H1 (cell line): Measurements from ENCODE around the gene EED. TPM values are rescaled to one million over a fixed set of nuclear protein-coding genes. Genes with fewer than 3 reads are reported as not detected.

ENCODE experiments used
- CHD7 ChIP-seq: fragments of 300-600 bp; sonication (generic); IDR thresholded peaks from 2 replicates; pipeline ENCODE4 v1.7.1; 2012; ENCODE audit warnings: low read length, moderate library complexity, mild to moderate bottlenecking, inconsistent platforms; ENCODE audit not compliant: insufficient replicate concordance
- EZH2 ChIP-seq: fragments of 200-600 bp; sonication (generic); IDR thresholded peaks from 2 replicates; pipeline ENCODE4 v1.7.1; 2012; ENCODE audit warnings: low read depth, mild to moderate bottlenecking, moderate library complexity, low read length, inconsistent platforms; ENCODE audit not compliant: severe bottlenecking
- HDAC6 ChIP-seq: IDR thresholded peaks from one replicate; pipeline ENCODE4 v1.7.1; 2012; ENCODE audit warnings: low read depth, mild to moderate bottlenecking, inconsistent platforms, low read length, moderate library complexity
- JUND ChIP-seq: IDR thresholded peaks from 2 replicates; pipeline ENCODE4 v1.6.1; 2011; ENCODE audit warnings: mild to moderate bottlenecking, improper control_type of control experiment, low read length
- POLR2A ChIP-seq, 2 experiments: IDR thresholded peaks; 1 replicate in 1 of 2; 2 replicates in 1 of 2; pipeline ENCODE4 v1.6.1; 2011; ENCODE audit warnings: low read depth in 2 of 2, low read length in 2 of 2, mild to moderate bottlenecking in 2 of 2; ENCODE audit errors: control extremely low read depth in 1 of 2
- RXRA ChIP-seq: IDR thresholded peaks from 2 replicates; pipeline ENCODE4 v1.6.1; 2011; ENCODE audit warnings: low read depth, mild to moderate bottlenecking, low read length, moderate library complexity; ENCODE audit not compliant: insufficient read depth
- SIN3A ChIP-seq, 2 experiments: IDR thresholded peaks in 1 of 2; conservative IDR thresholded peaks in 1 of 2; 2 replicates each; pipeline ENCODE4 v1.6.1; 2011 to 2012; ENCODE audit warnings: low read length in 2 of 2, improper control_type of control experiment in 1 of 2, low read depth in 1 of 2, mild to moderate bottlenecking in 1 of 2
- TEAD4 ChIP-seq: IDR thresholded peaks from 2 replicates; pipeline ENCODE4 v1.6.1; 2012; ENCODE audit warnings: low read depth, low read length, inconsistent platforms, mixed read lengths
- YY1 ChIP-seq: IDR thresholded peaks from 2 replicates; pipeline ENCODE4 v1.6.1; 2011; ENCODE audit warnings: low read depth, mild to moderate bottlenecking, low read length
- polyA plus RNA-seq, 7 experiments: library from polyadenylated mRNA; depleted of rRNA in 3 of 7; stranded (reverse) in 5 of 7; unstranded in 2 of 7; fragments of >200 nt in 5 of 7; fragments of 200-250 nt in 2 of 7; gene quantifications; 1 replicate in 5 of 7; 2 replicates in 1 of 7; 4 replicates in 1 of 7; pipeline versions ENCODE4 v1.2.1 to v1.2.3, GENCODE V29; 2011 to 2013; ENCODE audit warnings: missing spikeins in 2 of 7, mixed read lengths in 2 of 7
- total RNA-seq: library from RNA; stranded (reverse); fragmentation: NEBNext Ultra II Directional; extraction: Animal tissue kit (Norgen Biotek cat#: 25700); gene quantifications from 2 replicates; pipeline ENCODE4 v1.2.1, GENCODE V29; 2021

EED gene
- total and polyA plus RNA-seq, 2 of the 8 experiments (the other 6 are each of a cell fraction or from before 2014, with no cell fraction given) = 12.6 to 26.9 TPM

- TF ChIP-seq CHD7 = no peak
- TF ChIP-seq RXRA = no peak
- no peak for TF ChIP-seq JUND
- TF ChIP-seq SIN3A (conservative IDR thresholded peaks at IDR 0.05 in 1 of 2, IDR thresholded peaks at IDR 0.05 in 1 of 2; ENCODE audit: low read depth in 1 of 2, low read length in 2 of 2) = no peak
- TF ChIP-seq HDAC6 = no peak
- no peak for TF ChIP-seq TEAD4
- TF ChIP-seq EZH2 = no peak
- TF ChIP-seq POLR2A (IDR thresholded peaks at IDR 0.05; ENCODE audit: control extremely low read depth in 1 of 2, low read depth in 2 of 2, low read length in 2 of 2) = no peak
- no peak for TF ChIP-seq YY1
Measured at GRCh38 chr11:86287468-86287796, 42.9 kb downstream of the EED start (continued).
